HL-60 (cell line): ENCODE data around the gene RPS16.

Experiments
- CTCF ChIP-seq: IDR thresholded peaks from one replicate; pipeline ENCODE4 v1.5.1; 2011; ENCODE audit warnings: low read length, control low read depth, inconsistent platforms; ENCODE audit not compliant: insufficient read depth
- GABPA ChIP-seq: IDR thresholded peaks from 2 replicates; pipeline ENCODE4 v1.6.1; 2012; ENCODE audit warnings: low read depth
- POLR2AphosphoS5 ChIP-seq: IDR thresholded peaks from 2 replicates; pipeline ENCODE4 v1.6.1; 2012; ENCODE audit warnings: low read depth
- SPI1 ChIP-seq: IDR thresholded peaks from 2 replicates; pipeline ENCODE4 v1.6.1; 2012; ENCODE audit warnings: low read depth, mild to moderate bottlenecking, borderline replicate concordance
- TF ChIP-seq, protein P1 (sequence below): IDR thresholded peaks from 2 replicates; pipeline ENCODE4 v1.6.1; 2012; ENCODE audit warnings: low read depth; ENCODE audit not compliant: insufficient replicate concordance

GRCh38 chr19:39430675-39431593 lies 4.8 kb downstream of the RPS16 start:
- TF ChIP-seq CTCF, result no peak
- TF ChIP-seq, protein P1, sequence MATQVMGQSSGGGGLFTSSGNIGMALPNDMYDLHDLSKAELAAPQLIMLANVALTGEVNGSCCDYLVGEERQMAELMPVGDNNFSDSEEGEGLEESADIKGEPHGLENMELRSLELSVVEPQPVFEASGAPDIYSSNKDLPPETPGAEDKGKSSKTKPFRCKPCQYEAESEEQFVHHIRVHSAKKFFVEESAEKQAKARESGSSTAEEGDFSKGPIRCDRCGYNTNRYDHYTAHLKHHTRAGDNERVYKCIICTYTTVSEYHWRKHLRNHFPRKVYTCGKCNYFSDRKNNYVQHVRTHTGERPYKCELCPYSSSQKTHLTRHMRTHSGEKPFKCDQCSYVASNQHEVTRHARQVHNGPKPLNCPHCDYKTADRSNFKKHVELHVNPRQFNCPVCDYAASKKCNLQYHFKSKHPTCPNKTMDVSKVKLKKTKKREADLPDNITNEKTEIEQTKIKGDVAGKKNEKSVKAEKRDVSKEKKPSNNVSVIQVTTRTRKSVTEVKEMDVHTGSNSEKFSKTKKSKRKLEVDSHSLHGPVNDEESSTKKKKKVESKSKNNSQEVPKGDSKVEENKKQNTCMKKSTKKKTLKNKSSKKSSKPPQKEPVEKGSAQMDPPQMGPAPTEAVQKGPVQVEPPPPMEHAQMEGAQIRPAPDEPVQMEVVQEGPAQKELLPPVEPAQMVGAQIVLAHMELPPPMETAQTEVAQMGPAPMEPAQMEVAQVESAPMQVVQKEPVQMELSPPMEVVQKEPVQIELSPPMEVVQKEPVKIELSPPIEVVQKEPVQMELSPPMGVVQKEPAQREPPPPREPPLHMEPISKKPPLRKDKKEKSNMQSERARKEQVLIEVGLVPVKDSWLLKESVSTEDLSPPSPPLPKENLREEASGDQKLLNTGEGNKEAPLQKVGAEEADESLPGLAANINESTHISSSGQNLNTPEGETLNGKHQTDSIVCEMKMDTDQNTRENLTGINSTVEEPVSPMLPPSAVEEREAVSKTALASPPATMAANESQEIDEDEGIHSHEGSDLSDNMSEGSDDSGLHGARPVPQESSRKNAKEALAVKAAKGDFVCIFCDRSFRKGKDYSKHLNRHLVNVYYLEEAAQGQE, result no peak
- peak; percentile 72; the same call in 1 of the 2 replicates for TF ChIP-seq POLR2AphosphoS5
- TF ChIP-seq GABPA, result no peak
- peak; percentile 28; the same call in 1 of the 2 replicates for TF ChIP-seq SPI1
